ENCODE results near the gene CCDC12. TPM values are rescaled to one million over a fixed set of nuclear protein-coding genes. Genes with fewer than 3 reads are reported as not detected.

CCDC12 gene
- total RNA-seq, 1 experiment from 2014 or later = 46.5 TPM

DNA sequence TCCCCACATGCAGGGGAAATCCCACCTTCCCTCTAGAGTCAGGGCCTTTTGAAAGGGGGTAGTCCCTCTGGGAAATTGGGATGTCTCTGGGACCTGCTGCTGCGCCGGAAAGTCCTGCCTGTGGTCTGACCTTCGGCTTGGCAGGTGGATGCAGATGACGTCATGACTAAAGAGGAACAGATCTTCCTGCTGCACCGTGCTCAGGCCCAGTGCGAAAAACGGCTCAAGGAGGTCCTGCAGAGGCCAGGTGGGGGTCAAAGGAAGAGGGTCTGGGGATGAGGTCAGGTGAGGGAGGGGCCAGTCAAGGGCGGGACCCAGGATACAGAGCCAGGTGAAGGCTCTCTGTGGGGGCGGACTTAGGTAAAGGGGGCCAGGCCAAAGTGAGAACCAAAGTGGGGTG is 82.8 kb downstream of the CCDC12 start (continued):
- TF ChIP-seq ZNF274 (IDR thresholded peaks at IDR 0.05; ENCODE audit: low read depth, low read length) (no peak), POLR2A (IDR thresholded peaks at IDR 0.05; ENCODE audit: borderline replicate concordance, extremely low read depth, insufficient read depth, insufficient read length) (no peak)

DNA sequence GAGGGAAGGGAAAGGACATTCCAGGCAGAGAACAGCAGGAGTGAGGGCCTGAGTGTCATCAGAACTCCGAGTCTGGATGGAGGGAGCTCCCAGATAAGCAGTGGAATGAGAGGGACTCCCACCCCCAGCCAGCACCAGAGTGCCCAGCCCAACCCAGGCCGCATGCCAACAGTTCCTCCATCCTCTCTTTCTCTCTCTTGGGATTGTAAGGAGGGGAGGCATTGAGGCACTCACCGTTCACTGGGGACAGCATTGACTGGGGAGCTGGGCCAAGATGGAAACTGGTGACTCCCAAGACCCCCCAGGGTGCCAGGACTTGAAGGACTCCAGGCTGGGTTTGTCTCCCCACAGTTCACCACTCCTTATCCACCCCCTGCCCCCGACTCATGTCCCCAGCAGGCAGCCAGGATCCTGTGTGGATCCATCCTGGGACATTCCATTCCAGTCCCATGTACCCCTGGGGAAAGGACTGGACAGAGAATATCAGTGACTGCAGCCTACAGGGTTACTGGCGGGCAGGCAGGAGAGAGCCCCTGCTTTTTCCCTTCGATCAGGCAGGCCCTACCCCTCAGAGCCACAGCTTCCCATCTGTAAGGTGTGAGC is 83.3 kb downstream of the CCDC12 start:
- H3K79me2 ChIP-seq (ENCODE audit: insufficient read depth, low read length) = no peaks in the 10 kb centered on the region
- no peaks in the 10 kb centered on the region for H3K27me3 ChIP-seq (ENCODE audit: insufficient read depth, low read length)
- peak overlapping the region; percentile 36; the same call in 1 of the 2 replicates for H3K9ac ChIP-seq (ENCODE audit: low read length)
- H3K4me3 ChIP-seq (replicated peaks in 1 of 2; ENCODE audit: low read depth in 1 of 2, low read length in 2 of 2) = peak overlapping the region; percentile 32 to 48; a peak in 3 of 4 replicates
- intact Hi-C loops (cut with micrococcal nuclease) = no loop called here
- ATAC-seq (no peak), DNase-seq (ENCODE audit: low read depth, low spot score) (no peak)
- CTCF ChIA-PET = interaction anchor here (1.3 kb wide), 1 partner anchor 187 kb away, joined by 3 read pairs; no protein-coding TSS in a partner anchor
- H3K4me1 ChIP-seq (ENCODE audit: control insufficient read depth in 1 of 2, insufficient read depth in 2 of 2, low read length in 2 of 2) = peaks cover 0 to 13% of the 10 kb centered on the region in 2 experiments; a peak in 2 of 4 replicates
- no peak overlapping the region for H2AFZ ChIP-seq (ENCODE audit: low read depth, low read length, poor library complexity, severe bottlenecking)
- H3K9me2 ChIP-seq (ENCODE audit: insufficient read depth) = no peaks in the 10 kb centered on the region
- RAD21 ChIA-PET (ENCODE audit: low non-redundant PET in 1 of 2, low total read pairs in 2 of 2, uncharacterized antibody in 2 of 2, unreplicated experiment in 2 of 2) = no interaction called here
- BruUV-seq (replicated peaks) = no TSS peak
- no peaks in the 10 kb centered on the region for H3K9me3 ChIP-seq (ENCODE audit: control insufficient read depth in 1 of 2, insufficient read depth in 1 of 2, low read depth in 1 of 2, low read length in 2 of 2)
- TF ChIP-seq ATF3 (IDR thresholded peaks at IDR 0.05) (no peak), EZH2phosphoT487 (IDR thresholded peaks at IDR 0.05; ENCODE audit: borderline replicate concordance) (no peak), CTCF (IDR thresholded peaks at IDR 0.05 in 2 of 3, conservative IDR thresholded peaks at IDR 0.05 in 1 of 3; ENCODE audit: borderline replicate concordance in 1 of 3, insufficient read depth in 1 of 3, low read depth in 2 of 3, low read length in 2 of 3) (no peak), POLR2A (IDR thresholded peaks at IDR 0.05; ENCODE audit: borderline replicate concordance, extremely low read depth, insufficient read depth, insufficient read length) (no peak), CEBPB (IDR thresholded peaks at IDR 0.05; ENCODE audit: low read depth) (no peak), POLR2AphosphoS5 (IDR thresholded peaks at IDR 0.05; ENCODE audit: low read depth, low read length) (no peak), EGR1 (IDR thresholded peaks at IDR 0.05; ENCODE audit: low read depth) (no peak), SIN3A (IDR thresholded peaks at IDR 0.05; ENCODE audit: low read depth) (no peak), ZBTB33 (IDR thresholded peaks at IDR 0.05; ENCODE audit: extremely low read depth, insufficient replicate concordance, low read length) (no peak)
- TF ChIP-seq, protein P1, sequence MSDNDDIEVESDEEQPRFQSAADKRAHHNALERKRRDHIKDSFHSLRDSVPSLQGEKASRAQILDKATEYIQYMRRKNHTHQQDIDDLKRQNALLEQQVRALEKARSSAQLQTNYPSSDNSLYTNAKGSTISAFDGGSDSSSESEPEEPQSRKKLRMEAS (IDR thresholded peaks at IDR 0.05) = no peak
- no peaks in the 10 kb centered on the region for H4K20me1 ChIP-seq (ENCODE audit: insufficient read depth)
- POLR2A ChIA-PET = no interaction called here
- H3K36me3 ChIP-seq (ENCODE audit: control insufficient read depth in 1 of 2, insufficient read depth in 2 of 2, low read length in 2 of 2) = no peaks in the 10 kb centered on the region
- H3K27ac ChIP-seq (ENCODE audit: low read depth, low read length) = no peak overlapping the region
- peak overlapping the region; percentile 73 for H3K4me2 ChIP-seq (ENCODE audit: low read length)
